ENCODE measurements around the gene EYA2.

DNA sequence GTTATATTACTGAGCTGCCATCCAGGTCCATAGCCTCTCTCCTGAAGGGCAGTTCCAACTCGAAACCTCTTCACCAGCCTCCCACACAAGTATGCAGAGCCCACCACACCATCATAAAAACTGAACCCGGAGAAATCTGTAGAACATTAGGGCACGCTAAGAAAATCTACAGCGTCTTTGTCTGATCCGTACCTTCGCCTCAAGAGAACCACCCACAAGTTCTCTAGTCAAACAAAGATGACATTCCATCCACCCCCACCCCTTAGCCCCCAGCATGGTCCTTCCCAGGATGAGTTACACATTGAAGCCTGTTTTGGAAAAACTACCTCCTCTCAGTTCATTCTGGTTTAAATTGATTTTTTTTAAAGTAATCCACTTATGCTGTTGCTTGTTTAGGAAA lies 242.1 kb downstream of the EYA2 start:
- TF ChIP-seq ZFP3 (CRISPR knock-in tag; IDR thresholded peaks at IDR 0.05) (no peak), OSR1 (CRISPR knock-in tag; IDR thresholded peaks at IDR 0.05) (no peak), TOX (CRISPR knock-in tag; IDR thresholded peaks at IDR 0.05; ENCODE audit: borderline replicate concordance) (no peak), ZNF565 (CRISPR knock-in tag; conservative IDR thresholded peaks at IDR 0.05; ENCODE audit: low read depth) (no peak), ZNF70 (CRISPR knock-in tag; IDR thresholded peaks at IDR 0.05) (no peak), RARB (CRISPR knock-in tag; IDR thresholded peaks at IDR 0.05) (no peak), ZNF8 (CRISPR knock-in tag; IDR thresholded peaks at IDR 0.05) (no peak), ARNTL (CRISPR knock-in tag; IDR thresholded peaks at IDR 0.05; ENCODE audit: borderline replicate concordance, low read depth) (no peak)
- TF ChIP-seq, protein P1, sequence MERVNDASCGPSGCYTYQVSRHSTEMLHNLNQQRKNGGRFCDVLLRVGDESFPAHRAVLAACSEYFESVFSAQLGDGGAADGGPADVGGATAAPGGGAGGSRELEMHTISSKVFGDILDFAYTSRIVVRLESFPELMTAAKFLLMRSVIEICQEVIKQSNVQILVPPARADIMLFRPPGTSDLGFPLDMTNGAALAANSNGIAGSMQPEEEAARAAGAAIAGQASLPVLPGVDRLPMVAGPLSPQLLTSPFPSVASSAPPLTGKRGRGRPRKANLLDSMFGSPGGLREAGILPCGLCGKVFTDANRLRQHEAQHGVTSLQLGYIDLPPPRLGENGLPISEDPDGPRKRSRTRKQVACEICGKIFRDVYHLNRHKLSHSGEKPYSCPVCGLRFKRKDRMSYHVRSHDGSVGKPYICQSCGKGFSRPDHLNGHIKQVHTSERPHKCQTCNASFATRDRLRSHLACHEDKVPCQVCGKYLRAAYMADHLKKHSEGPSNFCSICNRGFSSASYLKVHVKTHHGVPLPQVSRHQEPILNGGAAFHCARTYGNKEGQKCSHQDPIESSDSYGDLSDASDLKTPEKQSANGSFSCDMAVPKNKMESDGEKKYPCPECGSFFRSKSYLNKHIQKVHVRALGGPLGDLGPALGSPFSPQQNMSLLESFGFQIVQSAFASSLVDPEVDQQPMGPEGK (CRISPR knock-in tag; IDR thresholded peaks at IDR 0.05; ENCODE audit: borderline replicate concordance), result no peak
- TF ChIP-seq, protein P2, sequence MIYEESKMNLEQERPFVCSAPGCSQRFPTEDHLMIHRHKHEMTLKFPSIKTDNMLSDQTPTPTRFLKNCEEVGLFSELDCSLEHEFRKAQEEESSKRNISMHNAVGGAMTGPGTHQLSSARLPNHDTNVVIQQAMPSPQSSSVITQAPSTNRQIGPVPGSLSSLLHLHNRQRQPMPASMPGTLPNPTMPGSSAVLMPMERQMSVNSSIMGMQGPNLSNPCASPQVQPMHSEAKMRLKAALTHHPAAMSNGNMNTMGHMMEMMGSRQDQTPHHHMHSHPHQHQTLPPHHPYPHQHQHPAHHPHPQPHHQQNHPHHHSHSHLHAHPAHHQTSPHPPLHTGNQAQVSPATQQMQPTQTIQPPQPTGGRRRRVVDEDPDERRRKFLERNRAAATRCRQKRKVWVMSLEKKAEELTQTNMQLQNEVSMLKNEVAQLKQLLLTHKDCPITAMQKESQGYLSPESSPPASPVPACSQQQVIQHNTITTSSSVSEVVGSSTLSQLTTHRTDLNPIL (CRISPR knock-in tag; IDR thresholded peaks at IDR 0.05; ENCODE audit: low read depth), result no peak
- TF ChIP-seq, protein P3, sequence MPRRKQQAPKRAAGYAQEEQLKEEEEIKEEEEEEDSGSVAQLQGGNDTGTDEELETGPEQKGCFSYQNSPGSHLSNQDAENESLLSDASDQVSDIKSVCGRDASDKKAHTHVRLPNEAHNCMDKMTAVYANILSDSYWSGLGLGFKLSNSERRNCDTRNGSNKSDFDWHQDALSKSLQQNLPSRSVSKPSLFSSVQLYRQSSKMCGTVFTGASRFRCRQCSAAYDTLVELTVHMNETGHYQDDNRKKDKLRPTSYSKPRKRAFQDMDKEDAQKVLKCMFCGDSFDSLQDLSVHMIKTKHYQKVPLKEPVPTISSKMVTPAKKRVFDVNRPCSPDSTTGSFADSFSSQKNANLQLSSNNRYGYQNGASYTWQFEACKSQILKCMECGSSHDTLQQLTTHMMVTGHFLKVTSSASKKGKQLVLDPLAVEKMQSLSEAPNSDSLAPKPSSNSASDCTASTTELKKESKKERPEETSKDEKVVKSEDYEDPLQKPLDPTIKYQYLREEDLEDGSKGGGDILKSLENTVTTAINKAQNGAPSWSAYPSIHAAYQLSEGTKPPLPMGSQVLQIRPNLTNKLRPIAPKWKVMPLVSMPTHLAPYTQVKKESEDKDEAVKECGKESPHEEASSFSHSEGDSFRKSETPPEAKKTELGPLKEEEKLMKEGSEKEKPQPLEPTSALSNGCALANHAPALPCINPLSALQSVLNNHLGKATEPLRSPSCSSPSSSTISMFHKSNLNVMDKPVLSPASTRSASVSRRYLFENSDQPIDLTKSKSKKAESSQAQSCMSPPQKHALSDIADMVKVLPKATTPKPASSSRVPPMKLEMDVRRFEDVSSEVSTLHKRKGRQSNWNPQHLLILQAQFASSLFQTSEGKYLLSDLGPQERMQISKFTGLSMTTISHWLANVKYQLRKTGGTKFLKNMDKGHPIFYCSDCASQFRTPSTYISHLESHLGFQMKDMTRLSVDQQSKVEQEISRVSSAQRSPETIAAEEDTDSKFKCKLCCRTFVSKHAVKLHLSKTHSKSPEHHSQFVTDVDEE (CRISPR knock-in tag; IDR thresholded peaks at IDR 0.05), result no peak

Data from SK-N-SH treated with all-trans-retinoic acid at 6 μM for 48 hours (cell line).